GM10266 (cell line): ENCODE results near the gene LSM5.
A peak's percentile ranks its signal among the peaks of the same experiment; 100 is the strongest.
"Not testable (repeated sequence)": the region's sequence is repeated elsewhere in the genome, so short reads cannot be mapped to it uniquely, and the experiment has no call there.

Experiments
- DNase-seq: peaks from one replicate; pipeline ENCODE4 v3.0.0; 2012; ENCODE audit errors: extremely low spot score
- CTCF ChIP-seq: IDR thresholded peaks from 2 replicates; pipeline ENCODE4 v1.5.1; 2012; ENCODE audit warnings: mild to moderate bottlenecking, low read depth; ENCODE audit not compliant: control insufficient read depth, insufficient read depth; ENCODE audit errors: missing control alignments

LSM5 gene

GRCh38 chr7:32506266-32507054, 16.3 kb upstream of the LSM5 start:
- DNase-seq, result no peak
- TF ChIP-seq CTCF, result no peak

GRCh38 chr7:32502728-32503127, 12.5 kb upstream of the LSM5 start:
- DNase-seq, result no peak

GRCh38 chr7:32501522-32501921, 11.3 kb upstream of the LSM5 start:
- DNase-seq, result no peak
- TF ChIP-seq CTCF, result no peak

More at GRCh38 chr7:32502728-32503127, 12.5 kb upstream of the LSM5 start:
- TF ChIP-seq CTCF, result no peak

- DNase-seq, result no peak
- no peak for TF ChIP-seq CTCF
Measured at GRCh38 chr7:32500922-32501341, 10.8 kb upstream of the LSM5 start.

GRCh38 chr7:32500216-32500615, 10.0 kb upstream of the LSM5 start:
- not testable (repeated sequence) for DNase-seq

GRCh38 chr7:32499755-32500154, 9.6 kb upstream of the LSM5 start:
- not testable (repeated sequence) for DNase-seq

GRCh38 chr7:32496052-32496813, 6.1 kb upstream of the LSM5 start:
- no peak for DNase-seq
- no peak for TF ChIP-seq CTCF

GRCh38 chr7:32495298-32496051, 5.3 kb upstream of the LSM5 start, which contains the start of gene AVL9:
AVL9 (plus strand) TSS chr7:32495489; CDS start chr7:32495710, 221 bp downstream.
- peak; percentile 95 for DNase-seq
- TF ChIP-seq CTCF, result no peak
